Fibroblast of skin of back (primary cell): ENCODE measurements around the gene GAS2L2.

ENCODE experiments used
- DNase-seq: peaks from one replicate; pipeline ENCODE4 v3.0.0-alpha.2; 2013

Gene GAS2L2

GRCh38 chr17:35745246-35745645 lies 7.8 kb downstream of the GAS2L2 start:
- DNase-seq = no peak

DNA sequence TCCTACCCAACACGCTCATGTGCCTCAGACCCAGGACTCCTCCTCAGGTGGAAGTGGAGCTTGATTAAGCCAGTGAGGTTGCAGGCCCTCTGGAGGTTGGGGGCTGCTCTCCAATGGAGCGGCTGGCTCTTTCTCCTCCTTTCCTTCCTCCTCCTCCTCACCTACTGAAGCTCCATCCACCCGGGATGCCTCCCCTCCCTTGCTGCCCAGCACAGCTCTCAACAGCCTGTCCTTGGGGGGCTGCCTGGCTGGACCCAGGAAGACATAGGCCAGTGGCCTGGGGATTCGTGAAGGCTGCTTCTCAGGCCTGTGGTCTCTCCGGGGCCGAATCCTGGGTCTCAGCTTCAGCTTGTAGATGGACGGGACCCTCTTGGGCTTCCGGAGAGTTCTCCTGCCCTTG lies 8.2 kb downstream of the GAS2L2 start:
- DNase-seq = no peak

GRCh38 chr17:35743626-35744328 lies 9.3 kb downstream of the GAS2L2 start:
- peak; percentile 38 for DNase-seq

DNA sequence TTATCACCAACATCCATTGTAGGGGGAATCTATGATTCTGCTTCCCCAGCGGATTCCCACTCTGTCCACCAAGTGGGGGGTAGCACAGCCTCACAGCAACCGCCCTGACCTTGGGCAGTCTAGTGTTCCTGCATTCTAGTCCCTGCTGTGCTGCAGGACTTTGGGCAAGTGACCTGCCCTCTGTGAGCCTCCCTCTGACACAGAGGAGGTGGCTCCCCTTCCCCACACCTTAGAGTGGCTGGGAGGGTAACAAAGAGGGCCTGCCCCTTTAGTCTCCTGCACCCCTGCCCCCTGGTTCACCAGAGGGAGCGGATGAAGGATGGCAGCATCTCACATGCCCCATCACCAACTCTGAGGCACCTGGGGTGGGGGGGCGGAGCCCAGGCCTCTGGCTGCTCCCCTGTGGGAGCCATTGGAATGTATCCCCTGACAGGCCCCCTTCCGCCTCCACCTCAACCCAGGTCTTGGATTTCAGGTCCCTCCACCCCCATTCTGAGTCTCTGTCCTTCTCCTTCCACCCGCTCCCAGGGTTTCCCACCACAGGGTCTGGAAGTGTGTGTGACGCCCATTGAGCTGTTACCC lies 10.1 kb downstream of the GAS2L2 start:
- no peak for DNase-seq

DNA sequence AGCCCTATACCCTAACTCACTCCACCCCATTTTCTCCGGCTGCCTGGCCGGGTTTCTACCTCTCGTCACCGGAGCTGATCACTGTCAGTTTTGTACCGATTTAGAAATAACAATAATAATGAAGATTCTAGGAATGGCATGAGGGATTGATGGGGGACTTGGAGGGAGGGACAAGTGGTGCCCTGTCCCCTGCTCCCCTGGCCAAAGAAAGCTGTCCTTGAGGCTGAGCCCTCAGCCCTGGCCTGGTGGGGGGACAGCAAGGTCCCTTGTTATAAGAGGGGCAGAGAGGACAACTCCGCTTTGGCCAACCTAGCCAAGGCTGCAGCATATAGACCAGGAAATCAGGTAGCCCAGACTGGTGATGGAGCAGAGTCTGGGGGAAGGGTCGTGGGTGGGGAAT lies 10.5 kb downstream of the GAS2L2 start:
- DNase-seq = no peak

DNA sequence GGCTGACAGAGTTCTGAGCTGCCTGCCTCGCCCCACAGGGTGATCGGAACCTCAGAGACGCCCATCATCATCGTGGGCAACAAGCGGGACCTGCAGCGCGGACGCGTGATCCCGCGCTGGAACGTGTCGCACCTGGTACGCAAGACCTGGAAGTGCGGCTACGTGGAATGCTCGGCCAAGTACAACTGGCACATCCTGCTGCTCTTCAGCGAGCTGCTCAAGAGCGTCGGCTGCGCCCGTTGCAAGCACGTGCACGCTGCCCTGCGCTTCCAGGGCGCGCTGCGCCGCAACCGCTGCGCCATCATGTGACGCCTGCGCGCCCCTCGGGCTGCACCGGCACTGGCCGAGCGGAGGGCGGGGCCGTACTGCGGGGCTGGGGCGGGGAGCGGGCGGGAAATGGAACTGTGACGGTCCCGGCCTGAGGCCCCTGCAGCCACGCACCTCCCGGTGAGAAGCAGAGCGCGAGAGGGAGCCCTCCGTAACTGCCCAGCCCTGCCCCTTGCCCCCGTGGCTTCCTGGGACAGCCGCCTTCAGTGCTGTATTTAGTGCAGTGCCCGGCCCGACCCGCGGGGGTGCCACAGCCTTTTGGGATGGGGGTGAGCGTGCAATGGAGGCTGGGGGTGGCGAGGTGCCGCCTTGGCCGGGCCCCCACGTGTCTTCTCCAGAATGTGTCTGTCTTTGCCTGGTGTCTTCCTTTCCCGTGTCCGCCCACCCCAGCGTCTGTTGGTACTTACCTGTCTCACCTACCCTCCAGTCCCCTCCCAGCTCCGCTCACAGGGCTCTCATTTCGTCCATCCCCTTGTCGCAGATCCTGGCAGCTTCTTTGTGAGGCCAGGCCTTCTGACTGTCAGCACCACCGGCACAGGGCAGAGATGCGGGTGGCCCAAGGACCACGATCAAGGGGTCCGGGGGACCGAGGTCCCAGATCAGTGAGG lies 11.8 kb downstream of the GAS2L2 start:
- DNase-seq = no peak

DNA sequence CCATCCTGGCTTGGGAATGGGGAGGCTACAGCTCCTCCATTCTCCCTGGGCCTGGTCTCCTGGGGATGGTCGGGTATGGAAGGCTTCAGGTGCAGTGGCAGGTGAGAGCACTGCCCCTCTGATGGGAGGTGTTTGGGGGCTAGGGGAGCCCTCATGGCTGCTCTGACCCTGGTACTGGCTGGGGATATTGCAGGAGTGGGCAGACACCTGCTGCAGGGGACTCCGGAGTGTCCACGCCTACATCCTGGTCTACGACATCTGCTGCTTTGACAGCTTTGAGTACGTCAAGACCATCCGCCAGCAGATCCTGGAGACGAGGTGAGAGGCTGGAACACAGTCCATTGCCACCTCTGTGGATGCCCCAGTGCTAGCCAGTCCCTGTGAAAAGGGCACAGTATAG lies 12.8 kb downstream of the GAS2L2 start:
- DNase-seq = no peak

DNA sequence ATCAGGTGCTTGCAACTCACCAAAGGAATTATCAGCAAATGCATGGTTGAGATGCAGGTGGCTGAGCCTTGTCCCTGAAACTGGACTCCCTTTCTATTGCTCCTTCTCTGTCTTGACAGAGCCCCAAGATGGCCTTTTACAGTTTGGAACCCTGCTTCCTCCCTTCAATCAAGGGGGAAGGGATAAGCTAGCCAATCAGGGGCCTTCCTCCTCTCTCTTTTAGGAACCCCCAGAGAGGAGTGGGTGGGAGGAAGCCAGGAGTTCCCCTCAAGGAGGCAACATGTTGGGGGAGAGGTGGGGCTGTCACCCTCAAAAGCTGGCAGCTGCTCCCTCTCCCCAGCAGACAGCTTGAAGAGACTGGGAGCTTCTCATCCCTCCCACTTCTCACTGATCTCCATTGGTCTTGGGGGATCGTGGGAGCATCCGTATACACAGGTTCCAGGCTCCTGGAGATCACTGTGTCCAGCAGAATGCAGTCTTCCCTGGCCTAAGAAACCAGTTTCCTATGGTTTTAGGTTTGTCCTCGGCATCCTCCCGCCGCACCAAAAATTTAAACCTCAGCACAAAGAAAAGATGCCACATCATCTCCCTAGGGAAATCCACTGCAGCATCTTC lies 14.4 kb downstream of the GAS2L2 start:
- no peak for DNase-seq

DNA sequence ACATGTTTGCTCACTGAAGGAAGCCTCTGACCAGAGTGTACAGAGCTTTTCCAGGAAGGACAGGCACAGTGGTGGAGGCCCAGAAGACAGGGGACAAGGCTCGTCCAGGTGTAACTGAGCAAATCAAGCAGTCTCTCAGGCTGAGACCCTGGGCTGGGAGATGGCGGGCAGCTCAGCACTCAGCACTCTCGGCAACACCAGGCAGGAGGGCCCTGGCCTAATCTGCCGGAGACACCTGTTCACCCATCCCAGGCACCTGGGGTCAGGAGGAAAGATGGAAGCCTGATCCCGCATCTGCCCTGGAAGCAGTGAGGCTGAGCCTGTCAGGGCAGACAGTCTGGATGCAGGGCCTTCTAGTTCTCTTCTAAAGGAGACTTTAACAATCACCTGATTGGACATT lies 16.8 kb downstream of the GAS2L2 start:
- DNase-seq = no peak

- no peak for DNase-seq
These were observed 17.8 kb downstream of the GAS2L2 start for GRCh38 chr17:35735036-35735805.

GRCh38 chr17:35734396-35734795 lies 18.6 kb downstream of the GAS2L2 start:
- DNase-seq = no peak

DNA sequence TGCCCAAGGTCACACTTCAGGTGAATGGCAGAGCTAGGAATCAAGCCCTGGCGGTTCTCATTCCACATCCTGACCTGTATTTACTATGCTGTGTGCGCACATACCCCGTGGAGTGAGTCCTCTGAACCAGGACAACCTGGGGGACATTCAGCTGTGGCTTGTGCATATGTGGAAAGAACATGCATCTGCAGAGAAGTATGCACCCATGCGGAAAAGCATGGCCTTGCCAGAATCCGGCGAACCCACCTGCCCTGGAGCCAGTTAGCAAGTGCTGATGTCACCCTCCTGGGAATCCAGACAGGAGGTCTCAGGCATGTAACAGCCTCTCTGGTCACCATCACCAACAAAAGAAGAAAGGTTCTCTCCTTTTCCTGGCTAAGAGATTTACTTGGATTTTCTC lies 19.7 kb downstream of the GAS2L2 start:
- no peak for DNase-seq

DNA sequence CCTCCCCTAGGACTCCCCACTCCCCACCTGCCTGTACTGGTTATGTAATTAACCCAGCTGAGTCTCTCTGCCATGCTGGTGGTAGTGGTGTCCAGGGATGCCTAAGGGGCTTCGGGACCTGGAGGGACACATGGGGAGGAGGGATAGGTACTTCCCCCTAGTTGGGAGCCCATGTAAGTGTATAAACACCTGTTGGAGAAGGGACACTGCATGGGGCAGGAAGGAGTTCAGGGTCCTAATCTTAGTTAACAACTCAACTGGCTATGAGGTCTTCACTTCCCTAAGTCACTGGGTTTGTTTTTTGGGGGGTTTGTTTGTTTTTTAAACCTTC lies 20.3 kb downstream of the GAS2L2 start:
- no peak for DNase-seq

- DNase-seq = no peak
These were observed 20.9 kb downstream of the GAS2L2 start for GRCh38 chr17:35731917-35732805.

- DNase-seq = peak; percentile 32
These were observed 21.7 kb downstream of the GAS2L2 start, which contains the start of gene RASL10B for GRCh38 chr17:35731239-35731916. TSS of gene RASL10B (plus strand) at chr17:35731639. CDS start at chr17:35735185, 3,546 bp downstream.

- no peak for DNase-seq
These were observed 22.5 kb downstream of the GAS2L2 start for GRCh38 chr17:35730400-35731005.

GRCh38 chr17:35729405-35729833 lies 23.6 kb downstream of the GAS2L2 start:
- no peak for DNase-seq

DNA sequence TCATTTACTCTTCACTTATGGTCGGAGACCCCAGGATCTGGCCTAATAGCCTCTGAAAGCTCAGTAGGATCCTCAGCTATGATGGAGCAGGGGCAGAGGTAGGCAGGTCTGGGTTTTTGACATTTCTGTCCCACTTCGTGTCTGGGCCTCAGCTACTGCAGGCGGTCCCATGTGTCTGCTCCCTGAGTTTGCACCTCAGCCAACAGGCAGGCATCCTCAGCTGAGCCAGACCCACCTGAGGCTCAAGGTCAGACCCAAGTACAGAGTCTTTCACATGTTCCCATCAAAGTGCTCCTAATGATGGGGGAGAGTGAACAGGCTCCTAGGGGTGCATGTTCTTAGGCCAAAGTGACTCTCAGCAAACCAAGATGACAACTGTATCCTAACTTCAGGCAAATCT lies 24.5 kb downstream of the GAS2L2 start:
- no peak for DNase-seq

GRCh38 chr17:35727635-35728034 lies 25.4 kb downstream of the GAS2L2 start:
- no peak for DNase-seq

DNA sequence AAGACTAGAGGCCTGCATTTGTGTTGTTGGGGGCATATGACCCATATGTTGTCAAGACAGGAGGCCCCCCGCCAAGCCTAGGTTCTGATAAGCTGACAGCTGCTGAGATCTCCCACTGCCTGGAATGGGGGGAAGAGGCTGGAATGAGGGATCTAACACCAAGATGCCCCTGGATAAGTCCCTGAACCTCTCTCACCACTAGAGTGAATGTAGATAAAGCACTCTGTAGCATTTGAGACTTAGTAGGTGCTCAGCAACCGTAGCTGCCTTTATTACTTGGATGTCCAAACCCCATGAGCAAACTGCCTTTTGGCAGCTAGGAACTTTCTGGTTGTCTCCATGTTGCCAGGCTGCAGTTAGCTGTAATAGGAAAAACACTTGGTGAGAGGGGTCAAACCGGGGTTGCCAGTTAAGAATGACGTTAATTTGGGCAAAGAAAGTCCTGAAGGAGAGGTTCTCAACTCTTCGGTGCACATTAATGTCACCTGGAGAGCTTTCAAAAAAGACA lies 26.0 kb downstream of the GAS2L2 start:
- DNase-seq = no peak
